Right forelimb (tissue), 1 donor: ENCODE results near the gene SLFNL1.

ENCODE experiments used
- DNase-seq: peaks from one replicate; pipeline ENCODE4 v3.0.0-alpha.2; 2018

SLFNL1 gene

GRCh38 chr1:40985161-40985560 lies 36.4 kb downstream of the SLFNL1 start:
- no peak for DNase-seq

- no peak for DNase-seq
Observed at GRCh38 chr1:40984531-40984930, 37.0 kb downstream of the SLFNL1 start.

- no peak for DNase-seq
Observed at GRCh38 chr1:40984066-40984465, 37.5 kb downstream of the SLFNL1 start.

GRCh38 chr1:40983286-40983685 lies 38.2 kb downstream of the SLFNL1 start:
- no peak for DNase-seq

- DNase-seq: no peak
Observed at GRCh38 chr1:40982721-40983120, 38.8 kb downstream of the SLFNL1 start.

- DNase-seq: no peak
Observed at GRCh38 chr1:40981691-40982448, 39.7 kb downstream of the SLFNL1 start.

- DNase-seq: no peak
Observed at GRCh38 chr1:40980453-40981121, 40.9 kb downstream of the SLFNL1 start.

- no peak for DNase-seq
Observed at GRCh38 chr1:40980068-40980452, 41.5 kb downstream of the SLFNL1 start.

GRCh38 chr1:40979241-40980067 lies 42.1 kb downstream of the SLFNL1 start, which contains the start of gene CTPS1:
Gene CTPS1, plus strand, starts transcription at chr1:40979696. Its CDS starts 3,595 bp downstream, at chr1:40983291.
- peak; percentile 98 for DNase-seq

GRCh38 chr1:40978886-40979240 lies 42.7 kb downstream of the SLFNL1 start:
- DNase-seq: no peak

- no peak for DNase-seq
Observed at GRCh38 chr1:40977716-40978115, 43.8 kb downstream of the SLFNL1 start.

GRCh38 chr1:40976952-40977690 lies 44.4 kb downstream of the SLFNL1 start:
- DNase-seq: no peak

- DNase-seq: no peak
Observed at GRCh38 chr1:40974945-40975344, 46.6 kb downstream of the SLFNL1 start.

GRCh38 chr1:40973912-40974311 lies 47.6 kb downstream of the SLFNL1 start:
- no peak for DNase-seq

- no peak for DNase-seq
Observed at GRCh38 chr1:40971966-40972365, 49.6 kb downstream of the SLFNL1 start.

- DNase-seq: no peak
Observed at GRCh38 chr1:40969445-40969844, 52.1 kb downstream of the SLFNL1 start.

- DNase-seq: no peak
Observed at GRCh38 chr1:40966417-40966816, 55.1 kb downstream of the SLFNL1 start.
